Neuron (in vitro differentiated cells): ENCODE results near the gene CNR2.
"Not testable (repeated sequence)": the region's sequence is repeated elsewhere in the genome, so short reads cannot be mapped to it uniquely, and the experiment has no call there.

Experiments
- H2AFZ ChIP-seq: one replicate; pipeline ENCODE4 v1.6.1; 2013; ENCODE audit warnings: low read depth, mild to moderate bottlenecking, inconsistent platforms, low read length, moderate library complexity
- H3K27me3 ChIP-seq: one replicate; pipeline ENCODE4 v1.6.1; 2013; ENCODE audit warnings: low read length; ENCODE audit not compliant: insufficient read depth
- H3K36me3 ChIP-seq: one replicate; pipeline ENCODE4 v1.6.1; 2013; ENCODE audit warnings: low read length; ENCODE audit not compliant: insufficient read depth
- H3K4me1 ChIP-seq: one replicate; pipeline ENCODE4 v1.6.1; 2013; ENCODE audit warnings: low read length; ENCODE audit not compliant: insufficient read depth
- H3K4me3 ChIP-seq: 2 replicates; pipeline ENCODE4 v1.5.1; 2013; ENCODE audit warnings: mild to moderate bottlenecking, low read length, moderate library complexity
- H3K9me3 ChIP-seq: one replicate; pipeline ENCODE4 v1.6.1; 2013; ENCODE audit warnings: low read length

Gene CNR2

DNA sequence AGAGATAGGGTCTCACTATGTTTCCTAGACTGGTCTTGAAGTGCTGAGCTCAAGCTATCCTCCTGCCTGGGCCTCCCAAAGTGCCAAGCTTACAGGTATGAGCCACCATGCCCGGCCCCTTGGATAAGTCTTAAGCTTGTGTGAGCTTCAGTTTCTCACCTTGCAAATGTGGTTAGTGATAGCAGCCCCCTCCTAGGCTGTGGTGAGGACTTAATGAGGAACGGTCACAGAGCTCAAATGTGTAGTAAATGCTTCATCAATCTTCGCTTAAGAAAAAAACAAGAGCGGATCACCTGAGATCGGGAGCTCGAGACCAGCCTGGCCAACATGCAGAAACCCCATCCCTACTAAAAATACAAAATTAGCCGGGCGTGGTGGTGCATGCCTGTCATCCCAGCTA is 3.0 kb downstream of the CNR2 start:
- H3K4me3 ChIP-seq: no peak overlapping the region
- H3K36me3 ChIP-seq: no peaks in the 10 kb centered on the region
- no peaks in the 10 kb centered on the region for H3K4me1 ChIP-seq
- no peak overlapping the region for H2AFZ ChIP-seq
- H3K9me3 ChIP-seq: no peaks in the 10 kb centered on the region
- peaks cover 5% of the 10 kb centered on the region for H3K27me3 ChIP-seq

- Histone ChIP-seq H3K27me3 (peaks cover 5% of the 10 kb centered on the region), H3K9me3 (no peaks in the 10 kb centered on the region), H2AFZ (no peak overlapping the region)
Observed at GRCh38 chr1:23909412-23909811, 3.8 kb downstream of the CNR2 start.

DNA sequence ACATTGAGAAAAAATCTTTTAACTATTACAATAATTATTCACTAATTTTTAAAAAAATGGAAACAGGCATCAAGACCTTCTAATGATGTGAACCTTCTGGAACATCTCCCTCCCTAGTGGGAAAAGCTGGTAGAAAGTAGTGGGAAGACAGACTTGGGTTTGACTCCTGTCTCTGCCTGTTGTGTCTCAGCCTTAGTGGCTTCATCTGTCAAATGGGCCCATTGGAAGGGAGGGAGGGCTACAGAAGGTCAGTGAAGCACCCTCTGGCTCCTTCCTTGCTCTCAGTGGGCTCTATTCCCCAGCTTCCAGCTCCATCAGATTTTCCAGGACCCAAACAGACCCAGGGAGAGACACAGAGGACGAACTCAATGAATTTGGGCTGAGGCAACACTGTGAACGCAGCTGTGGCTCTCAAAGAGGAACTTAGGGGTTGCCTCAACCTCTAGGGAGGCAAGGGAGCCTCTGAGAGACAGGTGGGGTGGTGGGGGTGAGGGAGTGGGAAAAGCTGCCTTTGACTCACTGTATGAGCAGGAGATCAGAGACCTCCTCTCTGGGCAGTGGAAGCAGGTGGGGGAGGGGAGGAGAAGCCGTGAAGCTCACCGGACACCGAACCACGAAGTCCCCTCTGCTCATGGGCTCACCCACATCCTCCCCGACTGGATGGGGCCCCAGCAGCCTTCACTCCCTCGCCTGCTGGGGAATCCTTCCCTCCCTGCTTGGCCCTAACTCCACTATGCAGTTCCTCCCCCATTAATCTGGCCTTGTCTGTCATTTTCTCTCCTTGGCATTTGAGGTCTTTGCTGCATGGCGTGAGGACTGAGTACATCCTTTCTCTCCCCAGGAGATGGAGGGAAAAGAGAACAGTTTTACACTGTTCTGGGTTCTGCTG is 4.5 kb downstream of the CNR2 start:
- Histone ChIP-seq H3K9me3 (no peaks in the 10 kb centered on the region), H2AFZ (no peak overlapping the region), H3K4me3 (no peak overlapping the region), H3K36me3 (no peaks in the 10 kb centered on the region), H3K27me3 (peaks cover 5% of the 10 kb centered on the region), H3K4me1 (no peaks in the 10 kb centered on the region)

More at GRCh38 chr1:23909412-23909811, 3.8 kb downstream of the CNR2 start:
- H3K36me3 ChIP-seq: no peaks in the 10 kb centered on the region
- no peak overlapping the region for H3K4me3 ChIP-seq
- H3K4me1 ChIP-seq: no peaks in the 10 kb centered on the region

- H3K4me3 ChIP-seq: no peak overlapping the region
- H3K9me3 ChIP-seq: no peaks in the 10 kb centered on the region
- no peaks in the 10 kb centered on the region for H3K36me3 ChIP-seq
- no peaks in the 10 kb centered on the region for H3K4me1 ChIP-seq
- peaks cover 8% of the 10 kb centered on the region for H3K27me3 ChIP-seq
- H2AFZ ChIP-seq: no peak overlapping the region
Observed at GRCh38 chr1:23906731-23907130, 6.4 kb downstream of the CNR2 start.

DNA sequence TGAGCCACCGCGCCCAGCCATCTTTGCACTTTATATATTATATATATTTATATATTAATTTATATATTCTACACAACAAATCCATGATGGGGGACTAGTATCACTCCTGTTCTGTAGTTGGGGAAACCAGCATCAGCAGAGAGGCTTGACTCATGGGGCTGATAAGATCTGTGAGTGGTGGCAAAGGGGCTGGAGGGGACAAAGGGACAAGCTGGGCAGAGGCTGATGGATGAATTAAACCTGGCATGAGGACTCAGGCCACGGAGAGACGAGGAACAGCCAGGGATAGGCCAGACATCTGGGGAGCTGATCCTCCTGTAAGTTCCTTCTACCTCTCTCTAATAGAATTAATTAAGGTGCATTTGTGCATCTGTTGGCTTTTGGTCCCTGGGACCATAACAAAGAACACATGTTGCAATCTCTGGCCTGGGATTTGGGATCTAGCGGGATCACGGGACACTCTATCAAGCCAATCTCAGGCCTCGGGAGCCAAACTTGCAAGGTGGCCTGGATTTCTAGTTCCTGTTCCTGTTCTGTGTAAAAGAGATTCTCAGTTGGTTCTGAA is 7.6 kb downstream of the CNR2 start:
- H3K36me3 ChIP-seq: no peaks in the 10 kb centered on the region
- no peaks in the 10 kb centered on the region for H3K4me1 ChIP-seq
- H3K27me3 ChIP-seq: peaks cover 8% of the 10 kb centered on the region
- H3K4me3 ChIP-seq: no peak overlapping the region
- H2AFZ ChIP-seq: no peak overlapping the region
- H3K9me3 ChIP-seq: peaks cover 2% of the 10 kb centered on the region

GRCh38 chr1:23904748-23905357 is 8.3 kb downstream of the CNR2 start:
- peaks cover 2% of the 10 kb centered on the region for H3K9me3 ChIP-seq
- H2AFZ ChIP-seq: no peak overlapping the region
- H3K36me3 ChIP-seq: no peaks in the 10 kb centered on the region
- H3K4me3 ChIP-seq: no peak overlapping the region
- peaks cover 8% of the 10 kb centered on the region for H3K27me3 ChIP-seq
- H3K4me1 ChIP-seq: no peaks in the 10 kb centered on the region

DNA sequence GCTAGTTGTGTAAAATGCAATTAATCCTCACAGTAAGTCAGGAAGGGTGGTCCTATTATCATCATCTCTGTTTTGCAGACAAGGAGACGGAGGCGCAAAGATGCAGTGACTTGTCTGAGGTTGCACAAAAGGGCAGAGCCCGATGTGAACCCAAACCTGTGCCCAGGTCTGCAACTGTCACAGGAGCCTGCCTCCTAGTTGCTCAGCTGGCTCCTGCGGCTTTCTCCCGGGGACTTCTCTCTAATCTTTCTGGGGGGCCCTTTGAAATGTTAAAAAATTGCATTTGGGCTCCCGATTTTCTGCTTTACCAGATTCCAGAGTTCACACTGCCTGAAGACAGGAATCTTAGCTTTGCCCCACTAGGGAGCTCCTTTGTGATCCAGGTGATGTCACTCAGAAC is 9.4 kb downstream of the CNR2 start:
- H3K4me1 ChIP-seq: no peaks in the 10 kb centered on the region
- peaks cover 8% of the 10 kb centered on the region for H3K27me3 ChIP-seq
- no peaks in the 10 kb centered on the region for H3K36me3 ChIP-seq

DNA sequence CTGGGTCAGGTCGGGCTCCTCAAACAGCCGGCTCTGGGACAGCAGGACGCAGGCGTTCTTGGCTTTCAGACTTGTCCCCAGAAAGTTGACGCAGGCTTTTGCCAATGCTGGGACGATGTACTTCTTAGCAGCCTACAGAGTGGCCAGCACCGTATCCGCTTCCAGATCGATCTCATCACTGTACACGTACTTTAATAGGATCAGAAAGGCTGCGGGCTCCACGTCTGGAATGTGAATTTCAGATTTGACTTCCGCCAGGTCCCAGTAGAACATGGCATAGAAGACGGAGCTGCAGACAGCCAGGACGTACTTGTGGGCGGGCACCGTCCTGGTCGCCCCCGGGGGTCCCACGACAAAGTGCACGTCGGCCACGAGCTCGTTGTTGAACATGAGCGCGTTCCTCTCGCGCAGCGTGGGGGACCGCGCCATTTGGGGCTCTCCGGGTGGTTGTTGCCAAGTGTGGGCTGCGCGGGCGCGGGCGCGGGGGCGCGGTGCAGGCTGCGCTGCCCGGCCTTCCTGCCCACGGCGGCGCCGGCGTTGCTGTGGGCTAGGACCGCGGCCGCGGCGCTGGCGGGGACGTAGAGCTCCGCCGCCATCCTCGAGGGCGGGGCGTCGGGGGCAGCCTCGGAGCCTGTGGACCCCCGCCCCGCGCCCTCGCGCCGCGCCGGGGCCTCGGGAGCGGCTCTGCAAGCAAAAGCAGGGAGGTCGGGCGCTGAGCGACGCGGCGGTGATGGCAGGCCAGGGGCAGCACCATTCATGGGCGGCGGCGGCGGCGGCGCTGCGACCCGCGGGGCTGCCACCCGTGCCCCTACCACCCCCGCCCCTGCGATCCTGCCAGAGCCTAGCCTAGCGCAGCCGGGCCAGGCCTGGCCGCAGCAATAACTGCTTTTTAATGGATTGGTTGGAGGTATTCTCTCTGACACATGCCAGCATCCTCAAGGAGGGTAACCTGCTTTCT is 10.6 kb downstream of the CNR2 start:
- Histone ChIP-seq H2AFZ (no peak overlapping the region), H3K36me3 (no peaks in the 10 kb centered on the region), H3K27me3 (peaks cover 8% of the 10 kb centered on the region), H3K4me3 (no peak overlapping the region), H3K4me1 (no peaks in the 10 kb centered on the region), H3K9me3 (peaks cover 2% of the 10 kb centered on the region)

More for the DNA sequence above, 9.4 kb downstream of the CNR2 start:
- Histone ChIP-seq H3K9me3 (peaks cover 2% of the 10 kb centered on the region), H3K4me3 (no peak overlapping the region), H2AFZ (no peak overlapping the region)

DNA sequence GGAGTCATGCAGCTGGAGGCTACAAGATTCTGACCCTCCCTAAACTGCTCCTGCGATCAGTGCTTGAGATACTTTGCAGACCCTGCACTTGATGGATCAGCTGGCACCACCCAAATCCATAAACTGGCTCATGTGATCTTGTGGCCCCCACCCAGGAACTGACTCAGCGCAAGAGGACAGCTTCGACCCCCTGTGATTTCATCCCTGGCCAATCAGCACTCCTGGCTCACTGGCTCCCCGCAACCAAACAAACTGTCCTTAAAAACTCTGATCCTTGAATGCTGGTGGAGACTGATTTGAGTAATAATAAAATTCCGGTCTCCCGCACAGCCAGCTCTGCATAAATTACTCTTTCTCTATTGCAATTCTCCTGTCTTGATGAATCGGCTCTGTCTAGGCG is 13.1 kb downstream of the CNR2 start:
- not testable (repeated sequence) for H3K36me3 ChIP-seq, H3K4me3 ChIP-seq, H3K4me1 ChIP-seq, H2AFZ ChIP-seq, H3K9me3 ChIP-seq, H3K27me3 ChIP-seq

DNA sequence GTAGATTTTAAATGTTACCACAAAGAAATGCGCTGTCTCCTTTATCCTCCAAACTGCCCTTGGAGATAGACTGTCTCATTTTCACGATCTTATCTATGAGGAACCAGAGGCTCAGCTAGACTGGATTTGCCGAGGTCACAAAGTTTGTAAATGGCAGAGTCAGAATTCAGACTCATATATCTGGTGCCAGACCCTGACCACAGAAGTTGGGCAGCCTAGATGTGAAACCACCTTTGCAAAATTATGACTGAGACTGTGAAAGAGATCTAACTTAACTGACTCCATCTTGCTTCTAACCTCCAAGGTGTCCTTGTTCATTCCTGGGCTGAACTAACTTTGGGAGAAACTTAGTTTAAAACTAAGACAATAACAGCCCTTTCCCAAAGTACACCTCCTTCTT is 14.1 kb downstream of the CNR2 start:
- peaks cover 3% of the 10 kb centered on the region for H3K27me3 ChIP-seq
- H3K4me3 ChIP-seq: no peak overlapping the region
- no peaks in the 10 kb centered on the region for H3K4me1 ChIP-seq
- no peak overlapping the region for H2AFZ ChIP-seq
- H3K9me3 ChIP-seq: peaks cover 2% of the 10 kb centered on the region
- H3K36me3 ChIP-seq: no peaks in the 10 kb centered on the region

DNA sequence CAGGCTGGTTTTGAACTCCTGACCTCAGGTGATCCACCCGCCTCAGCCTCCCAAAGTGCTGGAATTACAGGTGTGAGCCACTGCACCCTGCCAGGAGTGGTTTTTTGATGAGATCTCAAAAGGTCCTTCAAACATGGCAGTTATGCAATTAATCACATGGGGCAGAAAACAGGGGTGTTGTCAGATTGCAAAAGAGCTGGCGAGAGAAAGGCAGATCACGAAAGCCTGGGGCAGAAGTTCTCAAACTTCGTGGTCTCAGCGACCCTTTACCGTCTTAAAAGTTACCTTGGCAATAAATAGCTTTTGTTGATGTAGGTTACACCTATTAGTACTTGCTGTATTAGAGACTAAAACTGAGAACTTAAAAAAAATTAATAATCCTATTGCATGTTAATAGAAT is 16.1 kb downstream of the CNR2 start:
- Histone ChIP-seq H3K36me3 (no peaks in the 10 kb centered on the region), H3K27me3 (no peaks in the 10 kb centered on the region), H3K9me3 (peaks cover 2% of the 10 kb centered on the region), H3K4me3 (no peak overlapping the region), H3K4me1 (no peaks in the 10 kb centered on the region), H2AFZ (no peak overlapping the region)

DNA sequence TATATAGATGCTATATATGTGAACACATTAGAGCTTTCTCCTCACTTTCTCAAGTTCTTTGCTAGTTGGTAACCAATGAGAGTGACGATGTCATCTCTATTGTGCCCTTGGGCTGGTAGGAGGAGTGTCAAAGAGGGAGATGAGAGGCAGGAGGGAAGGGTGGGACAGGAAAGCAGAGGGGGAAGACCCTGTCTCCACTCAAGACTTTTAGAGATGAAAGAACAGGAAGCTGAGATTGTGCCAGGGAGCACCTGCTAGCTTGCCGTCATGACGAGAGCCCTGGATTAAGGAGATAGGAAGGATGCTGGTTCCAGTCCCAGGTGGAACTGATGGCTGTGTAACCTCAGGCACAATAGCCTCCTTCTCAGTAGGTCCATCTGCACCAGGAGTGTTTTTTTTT is 16.7 kb downstream of the CNR2 start:
- Histone ChIP-seq H3K36me3 (no peaks in the 10 kb centered on the region), H3K9me3 (peaks cover 2% of the 10 kb centered on the region), H3K27me3 (no peaks in the 10 kb centered on the region), H2AFZ (no peak overlapping the region), H3K4me1 (no peaks in the 10 kb centered on the region), H3K4me3 (no peak overlapping the region)
